ENCODE results near the gene GBX2. TPM values are rescaled to one million over a fixed set of nuclear protein-coding genes. Genes with fewer than 3 reads are reported as not detected.

Gene GBX2
- total RNA-seq, 1 donor from 2014 or later, result not detected

- Histone ChIP-seq H3K27ac (no peak overlapping the region), H3K36me3 (no peaks in the 10 kb centered on the region), H3K4me3 (no peak overlapping the region), H3K9me3 (no peaks in the 10 kb centered on the region), H3K27me3 (no peaks in the 10 kb centered on the region), H3K4me1 (no peaks in the 10 kb centered on the region)
- intact Hi-C loops (cut with DNase I), result no loop called here
- no peak for DNase-seq (ENCODE audit: low spot score in 2 of 2)
- TF ChIP-seq CTCF (IDR thresholded peaks at IDR 0.05), result no peak
Observed at GRCh38 chr2:236208019-236208926, 40.1 kb upstream of the GBX2 start.

GRCh38 chr2:236207472-236207871 lies 39.3 kb upstream of the GBX2 start:
- Histone ChIP-seq H3K27me3 (no peaks in the 10 kb centered on the region), H3K4me3 (no peak overlapping the region), H3K9me3 (no peaks in the 10 kb centered on the region), H3K27ac (no peak overlapping the region), H3K4me1 (no peaks in the 10 kb centered on the region), H3K36me3 (no peaks in the 10 kb centered on the region)
- intact Hi-C loops (cut with DNase I), result no loop called here
- DNase-seq (ENCODE audit: low spot score in 2 of 2), result no peak
- TF ChIP-seq CTCF (IDR thresholded peaks at IDR 0.05), result no peak

GRCh38 chr2:236205867-236206645 lies 37.9 kb upstream of the GBX2 start:
- DNase-seq (ENCODE audit: low spot score in 2 of 2), result no peak
- no peaks in the 10 kb centered on the region for H3K4me1 ChIP-seq
- H3K4me3 ChIP-seq, result no peak overlapping the region
- H3K27ac ChIP-seq, result no peak overlapping the region
- no peaks in the 10 kb centered on the region for H3K27me3 ChIP-seq
- intact Hi-C loops (cut with DNase I), result no loop called here
- H3K9me3 ChIP-seq, result no peaks in the 10 kb centered on the region
- TF ChIP-seq CTCF (IDR thresholded peaks at IDR 0.05), result no peak
- H3K36me3 ChIP-seq, result no peaks in the 10 kb centered on the region

- no peak overlapping the region for H3K27ac ChIP-seq
- H3K36me3 ChIP-seq, result no peaks in the 10 kb centered on the region
- H3K27me3 ChIP-seq, result no peaks in the 10 kb centered on the region
- TF ChIP-seq CTCF (IDR thresholded peaks at IDR 0.05), result no peak
- no peak for DNase-seq (ENCODE audit: low spot score in 2 of 2)
- H3K4me1 ChIP-seq, result no peaks in the 10 kb centered on the region
- no peak overlapping the region for H3K4me3 ChIP-seq
- H3K9me3 ChIP-seq, result no peaks in the 10 kb centered on the region
- intact Hi-C loops (cut with DNase I), result no loop called here
Observed at GRCh38 chr2:236204953-236205352, 36.8 kb upstream of the GBX2 start.

GRCh38 chr2:236200378-236200777 lies 32.2 kb upstream of the GBX2 start:
- DNase-seq (ENCODE audit: low spot score in 2 of 2), result no peak
- Histone ChIP-seq H3K4me3 (no peak overlapping the region), H3K27ac (no peak overlapping the region), H3K27me3 (no peaks in the 10 kb centered on the region), H3K9me3 (no peaks in the 10 kb centered on the region), H3K4me1 (no peaks in the 10 kb centered on the region), H3K36me3 (no peaks in the 10 kb centered on the region)
- TF ChIP-seq CTCF (IDR thresholded peaks at IDR 0.05), result no peak
- intact Hi-C loops (cut with DNase I), result no loop called here

Data from ascending aorta (tissue), 2 donors.